CD4-positive, alpha-beta T cell treated with Interleukin-21 for 1 hour (primary cell): ENCODE results near the gene CUBN.

ENCODE experiments used
- DNase-seq: peaks from one replicate; pipeline ENCODE4 v3.0.0-alpha.2; 2020

The CUBN gene

GRCh38 chr10:16984242-16984641, 145.4 kb downstream of the CUBN start:
- no peak for DNase-seq

DNA sequence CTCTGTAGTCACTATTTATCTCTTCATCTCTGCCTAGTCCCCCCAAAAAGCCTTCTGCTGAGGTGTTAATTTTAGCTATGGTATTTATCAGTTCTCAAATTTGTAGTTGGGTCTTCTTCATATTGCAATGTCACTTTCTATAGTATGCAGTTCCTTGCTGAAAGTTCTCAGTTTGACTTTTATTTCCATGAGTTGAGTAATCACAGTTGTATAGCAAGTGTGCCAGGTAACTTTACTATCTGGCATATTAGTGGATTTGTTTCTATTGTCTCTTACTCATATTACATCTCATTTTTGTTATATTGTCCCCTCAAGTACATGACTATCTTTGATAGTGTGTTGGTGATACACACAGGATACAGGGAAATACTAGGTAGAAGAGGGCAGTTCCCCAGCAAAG, 152.8 kb downstream of the CUBN start:
- no peak for DNase-seq

DNA sequence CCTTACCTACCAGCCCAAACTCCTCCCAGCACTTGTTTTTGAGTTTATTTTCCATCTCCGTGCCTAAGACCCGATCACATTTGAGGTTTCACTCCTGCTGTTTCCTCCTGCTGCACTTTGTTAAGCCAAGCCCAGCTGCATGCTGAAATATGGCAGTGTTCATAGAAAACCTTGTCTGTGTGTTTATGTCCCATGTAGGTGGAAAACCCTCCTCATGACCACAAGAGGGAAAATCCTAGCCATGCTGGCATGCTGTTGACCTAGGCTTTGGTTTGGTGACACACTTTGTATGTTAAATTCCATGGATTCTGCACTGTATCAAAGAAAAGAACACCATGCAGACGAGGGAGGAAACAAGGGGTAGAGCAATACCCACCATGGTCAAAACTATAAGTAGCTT, 154.4 kb downstream of the CUBN start:
- no peak for DNase-seq

GRCh38 chr10:16968416-16969041, 161.1 kb downstream of the CUBN start:
- DNase-seq = no peak

GRCh38 chr10:16967866-16968415, 161.7 kb downstream of the CUBN start:
- no peak for DNase-seq

DNA sequence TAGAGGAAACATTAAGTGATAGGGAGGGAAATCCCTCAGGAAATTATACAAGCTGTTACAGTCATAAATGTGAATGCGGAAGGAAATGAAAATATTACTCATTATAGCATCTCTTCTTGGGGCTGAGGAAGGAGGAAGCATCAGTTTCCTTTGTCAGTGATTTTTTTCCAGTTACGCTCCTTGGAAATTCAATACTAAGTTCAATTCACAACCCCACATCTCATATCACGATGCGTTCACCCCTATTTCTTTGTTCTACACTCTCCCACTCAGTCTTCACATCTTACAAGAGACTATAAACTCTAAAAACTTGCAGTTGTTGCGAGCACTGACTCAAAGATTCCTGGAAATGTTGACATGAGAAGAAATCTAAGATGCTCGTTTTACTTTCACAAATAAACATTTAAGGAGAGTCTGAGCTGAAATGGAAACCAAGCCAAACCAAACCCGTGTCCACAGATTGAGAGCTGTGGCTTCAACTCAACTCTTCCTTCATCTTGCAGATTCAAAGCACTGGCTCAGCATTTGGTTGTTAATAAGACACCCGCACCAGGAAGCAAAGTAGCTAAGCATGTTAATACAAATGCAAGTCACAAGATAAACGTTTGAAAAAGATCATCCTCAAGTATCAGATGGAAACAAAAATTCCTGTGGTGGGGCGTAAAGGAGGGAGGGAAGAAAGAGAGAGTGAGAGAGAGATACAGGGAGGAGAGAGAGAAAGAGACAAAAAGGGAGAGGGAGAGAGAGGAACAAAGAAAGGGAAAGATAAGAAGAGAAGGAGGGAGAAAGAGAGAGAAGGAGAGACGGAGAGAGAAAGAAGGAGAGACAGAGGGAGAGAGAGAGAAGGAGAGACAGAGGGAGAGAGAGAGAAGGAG, 162.4 kb downstream of the CUBN start:
- DNase-seq = no peak

GRCh38 chr10:16965740-16966447, 163.7 kb downstream of the CUBN start:
- DNase-seq = no peak

- DNase-seq = no peak
Measured at GRCh38 chr10:16965344-16965616, 164.3 kb downstream of the CUBN start.

DNA sequence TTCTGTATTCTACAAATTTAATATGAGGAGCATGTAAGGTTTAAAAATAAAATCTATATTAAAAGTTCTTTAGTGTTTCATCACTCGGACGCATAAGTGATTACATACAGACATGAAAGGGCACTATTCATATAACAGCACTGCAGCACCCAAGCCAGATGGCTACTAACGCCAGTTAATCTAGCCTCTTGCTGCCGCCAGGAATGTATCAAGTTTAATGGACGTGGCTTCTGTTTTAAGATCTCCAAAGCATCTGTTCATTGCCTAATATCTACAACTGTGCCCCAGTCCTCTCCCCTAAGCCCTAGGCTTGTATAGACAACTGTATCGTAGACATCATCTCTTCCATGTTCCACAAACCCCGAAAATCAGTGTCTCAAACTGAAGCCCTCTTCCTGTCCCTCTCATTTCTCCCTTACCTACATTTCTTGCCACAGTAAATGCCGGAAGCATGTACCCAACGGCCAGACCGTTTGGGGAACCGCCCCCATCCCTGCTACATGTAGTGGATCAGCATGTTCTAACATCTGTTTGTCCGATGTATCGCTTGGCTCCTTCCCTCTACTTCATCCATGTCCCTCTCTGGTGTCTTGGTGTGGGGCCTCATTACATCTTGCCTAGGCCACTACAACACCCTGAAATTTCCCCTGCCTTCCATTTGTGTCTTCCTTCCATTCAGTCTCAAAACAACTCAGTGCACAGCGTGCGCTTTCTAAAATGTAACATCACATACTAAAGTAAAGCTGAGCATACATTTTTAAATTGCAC, 164.9 kb downstream of the CUBN start:
- DNase-seq = no peak

GRCh38 chr10:16960551-16960950, 169.1 kb downstream of the CUBN start:
- DNase-seq = no peak

GRCh38 chr10:16957038-16957437, 172.6 kb downstream of the CUBN start:
- no peak for DNase-seq

- DNase-seq = no peak
Measured at GRCh38 chr10:16954280-16955030, 175.2 kb downstream of the CUBN start.

- no peak for DNase-seq
Measured at GRCh38 chr10:16953270-16953669, 176.3 kb downstream of the CUBN start.

DNA sequence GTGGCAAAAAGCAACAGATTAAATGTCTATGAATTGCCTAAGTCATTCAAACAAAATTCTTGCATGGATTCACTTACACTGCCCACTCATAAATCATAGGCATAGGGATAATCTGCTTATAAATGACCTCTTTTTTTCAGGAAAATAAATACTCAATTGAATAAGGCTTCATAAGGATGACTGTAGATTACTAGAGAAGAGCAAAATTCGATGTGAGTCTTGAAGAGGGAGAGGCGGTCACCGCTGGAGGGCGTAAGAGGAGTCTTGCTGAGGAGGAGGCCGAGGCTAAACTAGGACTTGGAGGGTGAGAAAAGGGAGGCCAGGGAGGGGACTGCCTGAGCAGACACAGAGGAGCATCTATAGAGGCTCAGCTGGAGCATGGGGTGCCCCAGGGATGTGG, 177.0 kb downstream of the CUBN start:
- DNase-seq = no peak

DNA sequence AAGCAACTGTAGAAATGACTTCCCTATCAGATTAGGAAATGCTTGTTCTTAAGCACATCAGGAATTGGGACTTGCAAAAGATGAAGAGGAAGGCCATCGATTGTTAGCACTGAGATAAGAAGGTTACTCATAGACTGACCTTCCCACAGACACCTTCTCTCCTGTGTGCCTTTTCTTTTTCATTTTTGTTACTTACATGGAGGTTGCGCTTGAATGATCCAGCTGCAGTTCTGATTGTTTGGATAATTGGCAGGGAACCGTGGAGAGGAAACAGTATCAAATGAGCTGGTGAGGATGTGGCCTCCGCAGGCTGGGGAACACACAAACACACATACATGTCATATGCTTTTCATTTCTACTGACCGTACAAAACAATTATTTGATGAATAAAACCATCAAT, 177.5 kb downstream of the CUBN start:
- no peak for DNase-seq

DNA sequence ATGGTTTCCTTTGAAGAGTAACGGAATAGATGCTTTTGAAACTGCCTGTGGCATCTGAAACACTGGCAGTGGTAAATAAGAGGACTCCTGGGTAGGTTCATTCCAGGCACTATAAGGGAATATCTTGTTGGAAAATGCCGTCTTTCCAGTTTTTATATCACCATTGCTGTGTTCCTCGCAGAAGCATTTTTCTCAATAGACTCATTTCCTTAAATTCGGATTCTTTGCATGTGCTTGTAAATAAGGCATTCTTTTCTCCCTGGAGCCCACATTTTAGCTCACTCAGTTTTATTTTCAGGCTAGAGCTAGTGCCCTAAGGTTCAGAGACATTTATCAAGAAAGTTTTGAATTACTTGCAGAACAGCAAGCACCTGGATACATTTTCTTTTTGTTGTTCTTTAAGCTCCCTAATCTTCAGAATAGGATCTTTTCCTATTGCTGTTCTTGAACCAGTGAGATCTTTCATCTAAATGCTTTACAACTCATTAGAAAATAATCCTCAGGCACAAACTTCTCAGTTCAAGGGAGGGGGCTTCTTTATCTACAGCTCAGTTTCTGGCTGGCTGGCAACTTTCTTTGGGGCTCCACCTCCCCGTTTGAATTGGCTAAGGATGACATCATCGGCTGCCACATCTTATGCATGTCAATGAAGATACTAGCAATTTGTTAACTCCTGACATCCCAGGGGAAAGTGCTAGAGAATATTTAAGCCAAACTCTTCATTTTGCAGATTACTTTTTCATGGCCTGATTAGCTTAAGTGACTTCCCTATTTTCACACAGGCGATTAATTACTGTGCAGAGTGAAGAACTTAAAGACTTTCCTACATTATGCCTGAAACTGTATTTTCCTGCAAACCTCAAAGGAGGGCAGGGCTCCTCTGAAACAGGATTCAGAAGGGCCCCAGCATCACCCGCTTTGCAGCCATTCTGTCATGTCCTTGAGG, 178.7 kb downstream of the CUBN start:
- DNase-seq = no peak

GRCh38 chr10:16949816-16950215, 179.8 kb downstream of the CUBN start:
- DNase-seq = no peak

DNA sequence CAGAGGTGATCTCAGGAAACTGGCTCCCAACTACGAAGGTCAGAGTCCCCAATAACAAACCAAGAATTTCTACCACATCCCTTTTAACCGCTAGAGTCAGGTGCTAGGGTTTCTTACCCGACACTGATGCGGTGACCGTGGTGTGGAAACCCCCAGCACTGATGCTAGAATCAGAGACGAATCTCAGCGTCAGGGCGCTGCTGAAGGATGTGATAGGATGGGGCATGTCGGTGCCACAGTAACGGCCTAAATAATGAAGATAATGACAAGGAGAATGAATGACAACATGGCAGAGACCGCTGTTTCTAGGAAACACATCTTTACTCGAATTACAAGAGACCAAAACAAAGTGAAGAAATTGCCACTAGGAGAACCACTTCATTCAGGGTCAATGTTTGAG, 181.2 kb downstream of the CUBN start:
- DNase-seq = peak; percentile 68

- no peak for DNase-seq
Measured at GRCh38 chr10:16947069-16947468, 182.5 kb downstream of the CUBN start.

DNA sequence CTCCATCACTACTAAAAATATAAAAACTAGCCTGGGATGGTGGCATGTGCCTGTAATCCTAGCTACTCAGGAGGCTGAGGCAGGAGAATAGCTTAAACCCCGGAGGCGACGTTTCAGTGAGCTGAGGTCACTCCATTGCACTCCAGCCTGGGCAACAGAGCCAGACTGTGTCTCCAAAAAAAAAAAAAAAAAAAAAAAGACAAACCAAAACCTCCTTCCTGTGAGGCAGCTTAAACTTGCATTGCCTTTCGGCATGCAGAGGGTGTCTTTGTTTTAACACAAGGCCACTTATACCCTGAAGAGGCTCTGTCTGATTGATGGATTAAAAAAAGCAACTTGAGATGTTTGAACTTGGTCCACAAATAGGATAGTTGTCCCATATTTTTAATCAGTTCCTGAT, 184.0 kb downstream of the CUBN start:
- no peak for DNase-seq

DNA sequence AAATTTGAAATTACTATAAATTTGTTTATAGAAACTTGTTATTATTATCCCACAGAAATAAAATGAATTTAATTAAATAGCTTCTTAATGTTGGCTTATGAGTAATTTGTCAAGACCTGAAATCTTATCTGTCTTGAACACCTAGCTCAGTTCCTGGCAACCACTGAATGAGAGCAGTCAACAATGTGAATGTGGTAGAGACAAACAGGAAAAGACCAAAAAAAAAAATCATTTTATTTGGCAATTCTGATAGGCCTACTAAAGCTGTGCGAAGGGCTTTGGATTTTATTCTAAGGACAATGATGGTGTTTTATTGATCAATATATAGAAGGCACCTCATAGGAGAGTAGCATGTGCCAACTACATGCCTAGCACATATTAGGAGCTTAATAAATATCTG, 184.6 kb downstream of the CUBN start:
- peak; percentile 11 for DNase-seq
